ENCODE measurements around the gene POLE2.

POLE2 gene

DNA sequence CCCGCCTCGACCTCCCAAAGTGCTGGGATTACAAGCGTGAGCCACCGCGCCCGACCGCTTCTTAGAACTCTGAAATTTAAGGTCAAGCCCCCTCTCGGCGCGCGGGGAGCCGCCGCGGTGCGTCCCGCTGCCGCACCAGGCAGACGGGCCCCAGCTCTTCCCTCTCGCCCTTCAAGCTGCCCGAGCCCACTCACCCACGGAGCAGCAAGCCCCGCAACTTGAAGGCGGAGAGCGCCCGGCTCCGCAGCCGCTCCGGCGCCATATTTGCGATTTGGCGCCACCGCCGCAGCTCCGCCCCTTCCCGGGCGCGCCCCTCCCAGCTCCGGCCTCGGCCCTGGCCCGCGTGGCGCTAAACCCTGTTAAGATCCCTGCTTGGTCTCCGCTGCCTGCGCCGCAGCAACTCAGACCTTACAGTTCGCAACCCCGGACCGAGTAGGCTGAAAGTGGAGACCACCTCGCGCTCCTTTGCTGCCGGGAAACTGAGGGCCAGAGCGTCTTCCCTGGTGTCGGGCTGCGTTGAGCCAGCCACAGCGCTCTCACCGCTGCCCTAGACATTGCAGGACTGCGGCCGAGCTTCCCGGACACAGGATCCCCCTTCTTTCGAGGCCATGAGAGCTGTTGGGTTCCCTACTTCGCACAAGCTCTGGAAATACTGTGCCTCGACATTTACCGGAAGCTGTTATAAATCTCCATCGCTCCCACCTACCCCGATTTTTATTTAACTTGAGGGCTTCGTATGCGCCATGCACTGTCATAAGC, at the start of gene POLE2 (continued):
- TF ChIP-seq KLF7 (tag by site-specific recombination; IDR thresholded peaks at IDR 0.05; ENCODE audit: borderline replicate concordance), result 0 out of 2 replicates have a peak, but pooled peaks have one; percentile 35
- TF ChIP-seq KLF10 (tag by site-specific recombination; IDR thresholded peaks at IDR 0.05), result no peak
- TF ChIP-seq, protein P1, sequence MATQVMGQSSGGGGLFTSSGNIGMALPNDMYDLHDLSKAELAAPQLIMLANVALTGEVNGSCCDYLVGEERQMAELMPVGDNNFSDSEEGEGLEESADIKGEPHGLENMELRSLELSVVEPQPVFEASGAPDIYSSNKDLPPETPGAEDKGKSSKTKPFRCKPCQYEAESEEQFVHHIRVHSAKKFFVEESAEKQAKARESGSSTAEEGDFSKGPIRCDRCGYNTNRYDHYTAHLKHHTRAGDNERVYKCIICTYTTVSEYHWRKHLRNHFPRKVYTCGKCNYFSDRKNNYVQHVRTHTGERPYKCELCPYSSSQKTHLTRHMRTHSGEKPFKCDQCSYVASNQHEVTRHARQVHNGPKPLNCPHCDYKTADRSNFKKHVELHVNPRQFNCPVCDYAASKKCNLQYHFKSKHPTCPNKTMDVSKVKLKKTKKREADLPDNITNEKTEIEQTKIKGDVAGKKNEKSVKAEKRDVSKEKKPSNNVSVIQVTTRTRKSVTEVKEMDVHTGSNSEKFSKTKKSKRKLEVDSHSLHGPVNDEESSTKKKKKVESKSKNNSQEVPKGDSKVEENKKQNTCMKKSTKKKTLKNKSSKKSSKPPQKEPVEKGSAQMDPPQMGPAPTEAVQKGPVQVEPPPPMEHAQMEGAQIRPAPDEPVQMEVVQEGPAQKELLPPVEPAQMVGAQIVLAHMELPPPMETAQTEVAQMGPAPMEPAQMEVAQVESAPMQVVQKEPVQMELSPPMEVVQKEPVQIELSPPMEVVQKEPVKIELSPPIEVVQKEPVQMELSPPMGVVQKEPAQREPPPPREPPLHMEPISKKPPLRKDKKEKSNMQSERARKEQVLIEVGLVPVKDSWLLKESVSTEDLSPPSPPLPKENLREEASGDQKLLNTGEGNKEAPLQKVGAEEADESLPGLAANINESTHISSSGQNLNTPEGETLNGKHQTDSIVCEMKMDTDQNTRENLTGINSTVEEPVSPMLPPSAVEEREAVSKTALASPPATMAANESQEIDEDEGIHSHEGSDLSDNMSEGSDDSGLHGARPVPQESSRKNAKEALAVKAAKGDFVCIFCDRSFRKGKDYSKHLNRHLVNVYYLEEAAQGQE (tag by site-specific recombination; IDR thresholded peaks at IDR 0.05), result no peak
- TF ChIP-seq GLI4 (tag by site-specific recombination; IDR thresholded peaks at IDR 0.05), result no peak
- TF ChIP-seq, protein P2, sequence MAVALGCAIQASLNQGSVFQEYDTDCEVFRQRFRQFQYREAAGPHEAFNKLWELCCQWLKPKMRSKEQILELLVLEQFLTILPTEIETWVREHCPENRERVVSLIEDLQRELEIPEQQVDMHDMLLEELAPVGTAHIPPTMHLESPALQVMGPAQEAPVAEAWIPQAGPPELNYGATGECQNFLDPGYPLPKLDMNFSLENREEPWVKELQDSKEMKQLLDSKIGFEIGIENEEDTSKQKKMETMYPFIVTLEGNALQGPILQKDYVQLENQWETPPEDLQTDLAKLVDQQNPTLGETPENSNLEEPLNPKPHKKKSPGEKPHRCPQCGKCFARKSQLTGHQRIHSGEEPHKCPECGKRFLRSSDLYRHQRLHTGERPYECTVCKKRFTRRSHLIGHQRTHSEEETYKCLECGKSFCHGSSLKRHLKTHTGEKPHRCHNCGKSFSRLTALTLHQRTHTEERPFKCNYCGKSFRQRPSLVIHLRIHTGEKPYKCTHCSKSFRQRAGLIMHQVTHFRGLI (tag by site-specific recombination; IDR thresholded peaks at IDR 0.05), result peak; percentile 51; the same call in 1 of the 2 replicates
- no peak for TF ChIP-seq ZNF157 (tag by site-specific recombination; IDR thresholded peaks at IDR 0.05)
- TF ChIP-seq, protein P3, sequence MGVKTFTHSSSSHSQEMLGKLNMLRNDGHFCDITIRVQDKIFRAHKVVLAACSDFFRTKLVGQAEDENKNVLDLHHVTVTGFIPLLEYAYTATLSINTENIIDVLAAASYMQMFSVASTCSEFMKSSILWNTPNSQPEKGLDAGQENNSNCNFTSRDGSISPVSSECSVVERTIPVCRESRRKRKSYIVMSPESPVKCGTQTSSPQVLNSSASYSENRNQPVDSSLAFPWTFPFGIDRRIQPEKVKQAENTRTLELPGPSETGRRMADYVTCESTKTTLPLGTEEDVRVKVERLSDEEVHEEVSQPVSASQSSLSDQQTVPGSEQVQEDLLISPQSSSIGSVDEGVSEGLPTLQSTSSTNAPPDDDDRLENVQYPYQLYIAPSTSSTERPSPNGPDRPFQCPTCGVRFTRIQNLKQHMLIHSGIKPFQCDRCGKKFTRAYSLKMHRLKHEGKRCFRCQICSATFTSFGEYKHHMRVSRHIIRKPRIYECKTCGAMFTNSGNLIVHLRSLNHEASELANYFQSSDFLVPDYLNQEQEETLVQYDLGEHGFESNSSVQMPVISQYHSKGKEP (tag by site-specific recombination; IDR thresholded peaks at IDR 0.05), result no peak
- TF ChIP-seq ZBTB7A (tag by site-specific recombination; IDR thresholded peaks at IDR 0.05; ENCODE audit: low read depth), result no peak
- TF ChIP-seq ZNF514 (tag by site-specific recombination; IDR thresholded peaks at IDR 0.05), result no peak
- TF ChIP-seq ZNF239 (tag by site-specific recombination; IDR thresholded peaks at IDR 0.05), result 0 out of 2 replicates have a peak, but pooled peaks have one; percentile 50
- peak; percentile 31; the same call in 1 of the 2 replicates for TF ChIP-seq ZFHX2 (tag by site-specific recombination; conservative IDR thresholded peaks at IDR 0.05)
- TF ChIP-seq, protein P4, sequence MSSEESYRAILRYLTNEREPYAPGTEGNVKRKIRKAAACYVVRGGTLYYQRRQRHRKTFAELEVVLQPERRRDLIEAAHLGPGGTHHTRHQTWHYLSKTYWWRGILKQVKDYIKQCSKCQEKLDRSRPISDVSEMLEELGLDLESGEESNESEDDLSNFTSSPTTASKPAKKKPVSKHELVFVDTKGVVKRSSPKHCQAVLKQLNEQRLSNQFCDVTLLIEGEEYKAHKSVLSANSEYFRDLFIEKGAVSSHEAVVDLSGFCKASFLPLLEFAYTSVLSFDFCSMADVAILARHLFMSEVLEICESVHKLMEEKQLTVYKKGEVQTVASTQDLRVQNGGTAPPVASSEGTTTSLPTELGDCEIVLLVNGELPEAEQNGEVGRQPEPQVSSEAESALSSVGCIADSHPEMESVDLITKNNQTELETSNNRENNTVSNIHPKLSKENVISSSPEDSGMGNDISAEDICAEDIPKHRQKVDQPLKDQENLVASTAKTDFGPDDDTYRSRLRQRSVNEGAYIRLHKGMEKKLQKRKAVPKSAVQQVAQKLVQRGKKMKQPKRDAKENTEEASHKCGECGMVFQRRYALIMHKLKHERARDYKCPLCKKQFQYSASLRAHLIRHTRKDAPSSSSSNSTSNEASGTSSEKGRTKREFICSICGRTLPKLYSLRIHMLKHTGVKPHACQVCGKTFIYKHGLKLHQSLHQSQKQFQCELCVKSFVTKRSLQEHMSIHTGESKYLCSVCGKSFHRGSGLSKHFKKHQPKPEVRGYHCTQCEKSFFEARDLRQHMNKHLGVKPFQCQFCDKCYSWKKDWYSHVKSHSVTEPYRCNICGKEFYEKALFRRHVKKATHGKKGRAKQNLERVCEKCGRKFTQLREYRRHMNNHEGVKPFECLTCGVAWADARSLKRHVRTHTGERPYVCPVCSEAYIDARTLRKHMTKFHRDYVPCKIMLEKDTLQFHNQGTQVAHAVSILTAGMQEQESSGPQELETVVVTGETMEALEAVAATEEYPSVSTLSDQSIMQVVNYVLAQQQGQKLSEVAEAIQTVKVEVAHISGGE (tag by site-specific recombination; conservative IDR thresholded peaks at IDR 0.05; ENCODE audit: low read depth), result 0 out of 2 replicates have a peak, but pooled peaks have one; percentile 18
- TF ChIP-seq ZNF785 (tag by site-specific recombination; IDR thresholded peaks at IDR 0.05), result no peak
- no peak for TF ChIP-seq ZSCAN30 (tag by site-specific recombination; IDR thresholded peaks at IDR 0.05)
- TF ChIP-seq, protein P5, sequence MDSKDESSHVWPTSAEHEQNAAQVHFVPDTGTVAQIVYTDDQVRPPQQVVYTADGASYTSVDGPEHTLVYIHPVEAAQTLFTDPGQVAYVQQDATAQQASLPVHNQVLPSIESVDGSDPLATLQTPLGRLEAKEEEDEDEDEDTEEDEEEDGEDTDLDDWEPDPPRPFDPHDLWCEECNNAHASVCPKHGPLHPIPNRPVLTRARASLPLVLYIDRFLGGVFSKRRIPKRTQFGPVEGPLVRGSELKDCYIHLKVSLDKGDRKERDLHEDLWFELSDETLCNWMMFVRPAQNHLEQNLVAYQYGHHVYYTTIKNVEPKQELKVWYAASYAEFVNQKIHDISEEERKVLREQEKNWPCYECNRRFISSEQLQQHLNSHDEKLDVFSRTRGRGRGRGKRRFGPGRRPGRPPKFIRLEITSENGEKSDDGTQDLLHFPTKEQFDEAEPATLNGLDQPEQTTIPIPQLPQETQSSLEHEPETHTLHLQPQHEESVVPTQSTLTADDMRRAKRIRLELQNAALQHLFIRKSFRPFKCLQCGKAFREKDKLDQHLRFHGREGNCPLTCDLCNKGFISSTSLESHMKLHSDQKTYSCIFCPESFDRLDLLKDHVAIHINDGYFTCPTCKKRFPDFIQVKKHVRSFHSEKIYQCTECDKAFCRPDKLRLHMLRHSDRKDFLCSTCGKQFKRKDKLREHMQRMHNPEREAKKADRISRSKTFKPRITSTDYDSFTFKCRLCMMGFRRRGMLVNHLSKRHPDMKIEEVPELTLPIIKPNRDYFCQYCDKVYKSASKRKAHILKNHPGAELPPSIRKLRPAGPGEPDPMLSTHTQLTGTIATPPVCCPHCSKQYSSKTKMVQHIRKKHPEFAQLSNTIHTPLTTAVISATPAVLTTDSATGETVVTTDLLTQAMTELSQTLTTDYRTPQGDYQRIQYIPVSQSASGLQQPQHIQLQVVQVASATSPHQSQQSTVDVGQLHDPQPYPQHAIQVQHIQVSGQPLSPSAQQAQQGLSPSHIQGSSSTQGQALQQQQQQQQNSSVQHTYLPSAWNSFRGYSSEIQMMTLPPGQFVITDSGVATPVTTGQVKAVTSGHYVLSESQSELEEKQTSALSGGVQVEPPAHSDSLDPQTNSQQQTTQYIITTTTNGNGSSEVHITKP (tag by site-specific recombination; IDR thresholded peaks at IDR 0.05), result 0 out of 2 replicates have a peak, but pooled peaks have one; percentile 22
- no peak for TF ChIP-seq ZBTB21 (tag by site-specific recombination; IDR thresholded peaks at IDR 0.05)
- 0 out of 2 replicates have a peak, but pooled peaks have one; percentile 28 for TF ChIP-seq ZNF660 (tag by site-specific recombination; IDR thresholded peaks at IDR 0.05)
- TF ChIP-seq ZBTB48 (tag by site-specific recombination; IDR thresholded peaks at IDR 0.05), result 0 out of 2 replicates have a peak, but pooled peaks have one; percentile 50
- TF ChIP-seq, protein P6, sequence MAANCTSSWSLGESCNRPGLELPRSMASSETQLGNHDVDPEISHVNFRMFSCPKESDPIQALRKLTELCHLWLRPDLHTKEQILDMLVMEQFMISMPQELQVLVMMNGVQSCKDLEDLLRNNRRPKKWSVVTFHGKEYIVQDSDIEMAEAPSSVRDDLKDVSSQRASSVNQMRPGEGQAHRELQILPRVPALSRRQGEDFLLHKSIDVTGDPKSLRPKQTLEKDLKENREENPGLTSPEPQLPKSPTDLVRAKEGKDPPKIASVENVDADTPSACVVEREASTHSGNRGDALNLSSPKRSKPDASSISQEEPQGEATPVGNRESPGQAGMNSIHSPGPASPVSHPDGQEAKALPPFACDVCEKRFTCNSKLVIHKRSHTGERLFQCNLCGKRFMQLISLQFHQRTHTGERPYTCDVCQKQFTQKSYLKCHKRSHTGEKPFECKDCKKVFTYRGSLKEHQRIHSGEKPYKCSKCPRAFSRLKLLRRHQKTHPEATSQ (tag by site-specific recombination; IDR thresholded peaks at IDR 0.05), result 0 out of 2 replicates have a peak, but pooled peaks have one; percentile 19
- TF ChIP-seq, protein P7, sequence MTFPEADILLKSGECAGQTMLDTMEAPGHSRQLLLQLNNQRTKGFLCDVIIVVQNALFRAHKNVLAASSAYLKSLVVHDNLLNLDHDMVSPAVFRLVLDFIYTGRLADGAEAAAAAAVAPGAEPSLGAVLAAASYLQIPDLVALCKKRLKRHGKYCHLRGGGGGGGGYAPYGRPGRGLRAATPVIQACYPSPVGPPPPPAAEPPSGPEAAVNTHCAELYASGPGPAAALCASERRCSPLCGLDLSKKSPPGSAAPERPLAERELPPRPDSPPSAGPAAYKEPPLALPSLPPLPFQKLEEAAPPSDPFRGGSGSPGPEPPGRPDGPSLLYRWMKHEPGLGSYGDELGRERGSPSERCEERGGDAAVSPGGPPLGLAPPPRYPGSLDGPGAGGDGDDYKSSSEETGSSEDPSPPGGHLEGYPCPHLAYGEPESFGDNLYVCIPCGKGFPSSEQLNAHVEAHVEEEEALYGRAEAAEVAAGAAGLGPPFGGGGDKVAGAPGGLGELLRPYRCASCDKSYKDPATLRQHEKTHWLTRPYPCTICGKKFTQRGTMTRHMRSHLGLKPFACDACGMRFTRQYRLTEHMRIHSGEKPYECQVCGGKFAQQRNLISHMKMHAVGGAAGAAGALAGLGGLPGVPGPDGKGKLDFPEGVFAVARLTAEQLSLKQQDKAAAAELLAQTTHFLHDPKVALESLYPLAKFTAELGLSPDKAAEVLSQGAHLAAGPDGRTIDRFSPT (tag by site-specific recombination; IDR thresholded peaks at IDR 0.05), result no peak

Measured in HEK293 (cell line).